GM18951 (cell line): ENCODE results near the gene SP5.

ENCODE experiments used
- POLR2A ChIP-seq: IDR thresholded peaks from 4 replicates; pipeline ENCODE4 v1.6.1; 2011; ENCODE audit warnings: mild to moderate bottlenecking; ENCODE audit not compliant: insufficient read length, insufficient read depth; ENCODE audit errors: extremely low read depth
- in situ Hi-C: fragments of 300-500 bp; cut with MboI; formaldehyde crosslinking; loops from one replicate; pipeline ENCODE4 v1.12.0; 2022; ENCODE audit warnings: low sequenced_read_pairs, mixed read lengths, inconsistent platforms; ENCODE audit not compliant: unreplicated experiment

The SP5 gene

DNA sequence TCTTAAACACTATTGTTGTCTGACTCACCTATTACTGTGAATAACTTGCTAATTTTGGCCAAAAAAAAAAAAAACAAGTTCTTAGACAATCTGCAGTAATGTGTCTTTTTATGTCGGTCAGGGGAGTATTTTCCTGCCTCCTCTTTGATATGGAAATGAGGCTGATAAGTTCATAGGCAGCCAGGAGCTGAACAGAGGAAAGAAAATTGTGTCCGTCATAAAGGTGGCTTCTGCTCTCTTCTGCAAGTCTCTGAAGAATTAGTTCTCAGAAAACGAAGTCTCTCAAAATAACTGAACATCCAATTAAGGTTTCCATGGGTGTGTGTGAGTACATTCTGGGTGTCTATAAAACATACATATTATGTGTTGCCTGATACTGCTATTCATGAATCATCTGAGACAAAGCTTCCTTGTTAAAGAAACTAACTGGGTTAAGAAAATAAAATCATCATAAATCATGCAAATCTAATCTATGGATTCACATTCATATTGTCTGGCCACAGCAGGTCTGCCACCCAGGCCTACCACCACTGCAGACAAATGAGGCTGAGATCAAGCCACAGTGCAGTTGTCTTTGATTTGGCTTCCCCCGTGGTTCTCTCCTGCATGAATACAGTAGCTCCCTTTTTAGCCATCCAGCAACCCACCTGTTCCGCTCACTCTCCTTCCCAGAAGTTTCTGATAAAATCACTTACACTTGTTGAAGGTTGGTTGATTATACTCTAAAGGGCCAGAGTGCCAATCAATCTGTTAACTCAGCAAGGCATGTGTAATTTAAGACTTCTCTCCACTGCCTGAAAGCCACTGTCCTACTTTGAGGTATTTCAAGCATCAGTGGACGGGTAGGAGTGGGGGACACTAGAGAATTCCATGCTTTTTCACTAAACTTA lies 19.4 kb upstream of the SP5 start:
- TF ChIP-seq POLR2A, result no peak
- in situ Hi-C loops, result no loop called here

GRCh38 chr2:170696948-170697347 lies 18.2 kb upstream of the SP5 start:
- in situ Hi-C loops, result no loop called here
- no peak for TF ChIP-seq POLR2A

- in situ Hi-C loops, result no loop called here
- no peak for TF ChIP-seq POLR2A
These were observed 14.1 kb upstream of the SP5 start for GRCh38 chr2:170701011-170701410.

GRCh38 chr2:170703776-170704476 lies 11.2 kb upstream of the SP5 start:
- TF ChIP-seq POLR2A, result no peak
- in situ Hi-C loops, result no loop called here

DNA sequence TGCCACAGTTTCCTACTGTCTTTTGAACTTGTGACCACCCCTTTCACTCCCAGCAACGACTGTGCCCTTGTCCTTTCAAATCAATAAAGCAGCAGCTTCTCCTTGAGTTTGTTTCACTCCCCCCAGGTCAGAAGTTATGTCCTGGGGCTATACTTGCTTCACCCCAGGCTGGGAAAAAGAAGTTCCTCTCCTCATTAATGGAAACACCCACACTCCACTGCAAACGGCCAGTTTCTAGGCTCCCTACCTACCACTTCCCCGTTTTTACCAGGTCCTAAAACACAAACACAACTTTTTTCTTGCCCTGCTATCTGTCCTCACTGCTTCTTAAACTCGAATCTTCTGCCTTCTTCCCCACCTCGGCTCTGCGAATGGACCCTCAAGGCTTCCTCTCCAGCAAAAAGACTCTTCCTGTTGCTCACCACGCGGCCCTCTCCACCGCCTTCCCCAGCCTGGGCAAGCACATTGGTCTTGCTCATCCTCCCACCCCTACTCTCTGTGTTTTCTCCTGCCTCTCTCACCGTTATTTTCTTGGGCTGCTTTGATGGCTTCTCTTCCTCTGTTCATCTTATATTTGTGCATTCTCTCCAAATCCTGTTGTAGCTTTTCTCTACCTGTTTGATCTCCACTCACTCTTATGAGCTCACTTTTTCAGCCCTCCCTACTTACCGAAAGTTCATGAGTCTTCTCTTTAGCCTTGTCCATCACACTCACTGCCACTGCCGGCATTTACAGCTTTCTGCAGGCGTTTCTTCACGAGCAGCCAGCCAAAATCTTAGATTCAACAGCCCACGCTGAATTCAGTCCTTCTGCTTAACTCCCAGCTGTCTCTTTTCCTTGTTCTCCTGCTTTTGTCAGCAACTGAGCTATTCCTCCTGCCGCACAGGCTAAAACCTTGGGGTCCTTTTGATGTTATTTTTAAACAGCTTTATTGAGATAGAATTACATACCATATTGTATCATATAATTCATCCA lies 7.0 kb upstream of the SP5 start:
- no peak for TF ChIP-seq POLR2A
- in situ Hi-C loops, result no loop called here

- no peak for TF ChIP-seq POLR2A
- in situ Hi-C loops, result loop anchor here (10.0 kb wide), 1 partner anchor 104 kb away; the partner anchor contains the start of gene GAD1
These were observed 4.5 kb upstream of the SP5 start for GRCh38 chr2:170710609-170710979.

GRCh38 chr2:170711196-170711773 lies 3.9 kb upstream of the SP5 start:
- in situ Hi-C loops, result loop anchor here (10.0 kb wide), 1 partner anchor 104 kb away; the partner anchor contains the start of gene GAD1

DNA sequence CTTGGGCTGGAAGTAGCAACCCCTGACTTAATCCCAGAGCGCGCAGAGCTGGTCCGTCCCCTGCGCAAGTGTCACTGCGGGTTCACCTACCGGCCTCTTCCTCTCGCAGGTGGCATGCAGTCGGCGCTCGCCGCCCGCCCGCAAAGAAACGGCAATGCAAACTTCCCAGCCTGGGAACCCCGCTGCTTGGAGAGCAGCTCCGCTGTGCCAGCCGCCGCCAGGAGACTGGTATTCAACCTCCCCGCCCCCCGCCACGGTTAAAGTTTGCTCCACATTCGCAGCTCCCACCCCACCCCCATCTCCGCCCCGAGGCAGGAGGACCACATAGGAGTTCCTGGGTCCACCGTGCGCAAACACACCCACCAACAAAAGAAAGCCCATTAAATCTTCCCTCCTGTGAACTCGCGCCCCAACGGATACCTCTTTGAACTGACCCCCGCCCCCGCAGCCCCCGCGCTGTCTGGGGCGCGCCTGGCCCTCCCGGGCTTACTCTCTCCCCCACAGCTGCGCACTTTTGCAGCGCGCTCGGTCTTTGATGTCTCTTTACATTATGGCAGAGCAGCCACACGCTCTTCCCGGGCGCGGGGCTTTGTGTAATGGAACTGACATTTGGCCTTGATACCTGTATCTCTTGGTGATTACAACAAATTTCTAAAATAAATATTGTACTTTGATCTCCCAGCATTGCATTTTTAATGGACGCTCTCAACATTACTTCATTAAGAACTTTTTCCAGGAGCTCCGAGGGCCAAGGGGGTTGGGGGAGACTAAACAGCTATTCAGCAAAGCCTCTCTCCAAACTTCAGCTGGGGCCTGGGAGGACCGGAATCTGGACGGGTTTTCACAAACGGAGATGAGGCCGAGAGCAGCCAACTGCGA lies 3.1 kb upstream of the SP5 start:
- in situ Hi-C loops, result loop anchor here (10.0 kb wide), 1 partner anchor 103 kb away; the partner anchor contains the start of gene GAD1
- TF ChIP-seq POLR2A, result no peak

More at GRCh38 chr2:170711196-170711773, 3.9 kb upstream of the SP5 start:
- no peak for TF ChIP-seq POLR2A

DNA sequence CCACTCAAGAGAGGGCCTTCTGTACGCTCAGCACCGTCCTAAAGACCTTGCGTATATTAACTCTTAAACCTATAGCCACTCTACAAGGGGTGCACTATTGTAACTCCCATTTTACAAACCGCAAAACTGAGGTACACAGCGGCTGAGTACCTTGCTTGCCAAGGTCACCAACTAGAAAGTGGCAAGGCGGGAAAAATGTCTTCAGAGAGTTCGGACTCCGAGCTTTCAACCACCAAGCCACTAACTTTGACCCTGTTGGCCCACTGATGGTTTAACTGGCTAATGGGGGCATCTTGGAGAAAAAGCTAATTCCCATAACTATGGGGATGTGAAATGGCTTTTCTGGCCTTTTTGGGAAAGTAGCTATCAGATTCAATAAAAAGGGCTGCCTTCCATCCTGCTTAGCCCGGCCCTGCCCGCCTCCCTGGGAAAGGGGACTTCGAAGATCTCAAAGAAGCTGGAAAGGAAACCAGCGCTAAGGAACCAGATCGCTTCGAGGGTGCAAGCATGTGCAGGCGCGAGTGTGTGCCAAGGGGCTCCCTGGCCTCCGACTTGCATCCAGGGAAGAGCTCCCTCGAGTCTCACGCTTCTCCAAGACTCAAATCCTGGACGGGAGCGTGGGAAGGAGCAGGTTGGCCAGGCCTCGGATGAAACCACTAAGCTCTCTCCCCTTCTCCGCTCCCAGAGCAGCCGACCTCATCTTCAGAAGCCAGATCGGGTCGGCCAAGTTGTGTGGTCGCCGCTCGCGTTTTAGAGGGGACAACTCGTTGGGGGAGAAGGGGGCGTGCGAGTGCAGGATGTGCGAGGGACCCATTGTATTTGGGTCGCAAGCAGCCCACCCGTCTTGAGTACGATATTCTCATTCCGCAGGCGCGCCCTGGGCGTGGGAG lies 2.2 kb upstream of the SP5 start:
- TF ChIP-seq POLR2A, result no peak
- in situ Hi-C loops, result loop anchor here (10.0 kb wide), 1 partner anchor 102 kb away; the partner anchor contains the start of gene GAD1

DNA sequence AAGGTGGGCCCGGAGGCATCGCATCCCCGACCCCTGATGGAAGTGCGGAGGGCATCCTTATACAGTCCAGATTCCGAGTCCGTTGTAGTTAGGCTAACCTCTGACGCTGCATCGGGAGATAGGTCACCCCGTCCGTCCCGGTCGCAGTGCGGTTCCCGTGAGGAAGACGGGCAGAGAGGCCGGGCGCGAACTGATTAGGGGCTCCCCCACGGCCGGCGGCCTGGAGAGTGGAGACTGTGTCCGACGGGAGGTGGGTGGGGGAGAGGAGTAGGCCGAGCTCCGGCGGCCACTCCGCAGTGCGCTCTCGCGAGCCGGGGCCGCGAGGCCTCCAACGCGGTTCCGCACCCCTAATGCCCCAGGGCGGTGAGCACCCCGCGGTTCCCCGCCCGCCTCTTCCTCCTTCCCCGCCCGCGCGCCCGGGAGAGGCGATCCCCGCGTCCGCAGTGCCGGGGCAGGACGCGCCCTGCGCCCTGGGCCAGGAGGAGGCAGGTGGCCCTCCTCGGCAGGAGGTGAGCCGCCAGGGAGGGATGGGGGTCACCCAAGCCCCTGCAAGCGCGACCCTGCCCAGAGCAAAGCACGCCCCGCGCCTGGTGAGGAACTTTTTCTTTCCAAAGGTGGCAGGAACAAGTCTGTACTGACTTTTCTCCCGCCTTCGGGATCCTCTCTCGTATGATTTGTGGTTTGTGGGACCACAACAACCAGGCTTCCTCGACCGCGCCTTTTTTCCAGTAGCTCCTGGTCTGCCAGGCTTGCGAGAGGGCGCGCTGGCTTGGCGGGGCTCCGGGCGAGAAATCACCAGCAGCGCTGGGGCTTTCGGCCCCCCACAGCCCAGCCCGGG lies 1.4 kb upstream of the SP5 start:
- in situ Hi-C loops, result loop anchor here (10.0 kb wide), 1 partner anchor 101 kb away; the partner anchor contains the start of gene GAD1
- TF ChIP-seq POLR2A, result no peak
